Islet of Langerhans (tissue), 1 donor: ENCODE results near the gene RSPRY1.
"Not testable (repeated sequence)": the region's sequence is repeated elsewhere in the genome, so short reads cannot be mapped to it uniquely, and the experiment has no call there.

ENCODE experiments used
- FAIRE-seq: peaks from one replicate; lab custom pipeline; 2011; peaks lifted over from hg19 to GRCh38; lab: Jason Lieb, UNC

The RSPRY1 gene

GRCh38 chr16:57256601-57257395 lies 70.7 kb downstream of the RSPRY1 start:
- no peak for FAIRE-seq

DNA sequence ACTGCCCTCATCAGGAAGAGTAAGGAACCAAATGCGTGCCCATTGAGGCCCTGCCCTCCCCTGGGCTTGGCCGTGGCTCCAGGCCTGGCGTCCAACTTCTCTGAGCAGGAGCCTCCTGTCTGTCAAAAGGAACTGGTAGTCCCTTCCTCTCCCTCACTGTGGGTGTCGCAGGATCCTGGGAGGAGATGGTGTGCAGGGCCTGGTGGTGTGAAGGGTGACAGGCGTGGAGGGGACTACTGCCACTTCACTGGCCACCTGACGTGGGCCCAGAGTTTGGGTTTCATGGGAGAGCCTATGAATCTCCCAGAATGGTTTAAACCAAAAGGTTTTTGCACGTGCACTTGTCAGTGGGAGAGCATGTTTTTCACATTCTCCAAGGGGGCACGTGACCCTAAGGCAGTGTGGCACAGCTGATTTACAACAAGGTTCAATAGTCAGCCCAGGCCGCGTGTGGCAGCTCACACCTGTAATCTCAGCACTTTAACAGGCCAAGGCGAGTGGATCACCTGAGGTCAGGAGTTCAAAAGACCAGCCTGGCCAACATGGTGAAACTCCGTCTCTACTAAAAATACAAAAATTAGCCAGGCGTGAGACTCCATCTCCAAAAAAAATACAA lies 71.4 kb downstream of the RSPRY1 start:
- no peak for FAIRE-seq

- FAIRE-seq, result no peak
Measured at GRCh38 chr16:57258226-57258909, 72.2 kb downstream of the RSPRY1 start.

DNA sequence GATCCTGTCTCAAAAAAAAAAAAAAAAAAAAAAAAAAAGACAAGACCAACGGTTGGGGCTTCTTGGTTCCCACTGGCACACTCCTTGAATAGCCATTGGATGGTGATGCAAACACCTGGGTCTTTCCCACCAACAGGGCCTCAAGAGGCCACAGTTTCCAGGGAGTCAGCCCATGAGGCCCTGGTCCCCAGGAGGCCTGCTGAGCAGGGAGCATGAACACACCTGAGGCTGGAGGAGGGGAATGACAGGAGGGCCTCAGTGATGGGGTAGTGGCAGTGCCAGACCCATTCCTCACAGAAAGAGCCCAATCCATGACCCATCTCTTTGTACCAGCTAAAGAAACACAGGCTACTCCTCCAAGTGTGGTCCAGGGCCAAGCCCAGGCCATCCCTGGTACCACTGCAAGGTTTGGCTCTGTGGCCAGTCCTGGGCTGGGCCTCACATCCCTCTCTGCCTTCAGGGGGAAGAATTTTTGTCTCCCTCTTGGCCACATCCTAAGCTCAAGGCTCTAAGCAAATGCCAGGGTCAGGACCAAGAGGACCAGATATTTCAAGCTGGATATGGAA lies 72.9 kb downstream of the RSPRY1 start:
- FAIRE-seq, result no peak

GRCh38 chr16:57260294-57260929 lies 74.3 kb downstream of the RSPRY1 start:
- no peak for FAIRE-seq

DNA sequence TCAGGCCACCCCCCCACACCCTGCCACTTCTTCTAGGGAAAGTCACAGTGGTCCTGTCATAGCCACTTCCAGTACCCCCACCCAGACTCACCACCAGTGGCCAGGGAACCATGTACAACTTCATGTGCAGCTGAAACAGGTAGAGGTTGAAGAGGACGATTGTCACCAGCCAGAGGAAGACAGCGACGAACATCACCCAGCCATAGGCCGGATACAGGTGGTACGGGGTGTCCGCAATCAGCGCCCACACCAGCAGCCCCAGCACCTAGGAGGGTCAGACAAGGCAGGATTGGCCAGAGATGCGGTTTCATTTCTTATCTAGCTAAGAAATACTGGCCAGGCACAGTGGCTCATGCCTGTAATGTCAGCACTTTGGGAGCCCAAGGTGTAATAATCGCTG lies 75.7 kb downstream of the RSPRY1 start:
- FAIRE-seq, result no peak

GRCh38 chr16:57262841-57263540 lies 76.9 kb downstream of the RSPRY1 start:
- no peak for FAIRE-seq

DNA sequence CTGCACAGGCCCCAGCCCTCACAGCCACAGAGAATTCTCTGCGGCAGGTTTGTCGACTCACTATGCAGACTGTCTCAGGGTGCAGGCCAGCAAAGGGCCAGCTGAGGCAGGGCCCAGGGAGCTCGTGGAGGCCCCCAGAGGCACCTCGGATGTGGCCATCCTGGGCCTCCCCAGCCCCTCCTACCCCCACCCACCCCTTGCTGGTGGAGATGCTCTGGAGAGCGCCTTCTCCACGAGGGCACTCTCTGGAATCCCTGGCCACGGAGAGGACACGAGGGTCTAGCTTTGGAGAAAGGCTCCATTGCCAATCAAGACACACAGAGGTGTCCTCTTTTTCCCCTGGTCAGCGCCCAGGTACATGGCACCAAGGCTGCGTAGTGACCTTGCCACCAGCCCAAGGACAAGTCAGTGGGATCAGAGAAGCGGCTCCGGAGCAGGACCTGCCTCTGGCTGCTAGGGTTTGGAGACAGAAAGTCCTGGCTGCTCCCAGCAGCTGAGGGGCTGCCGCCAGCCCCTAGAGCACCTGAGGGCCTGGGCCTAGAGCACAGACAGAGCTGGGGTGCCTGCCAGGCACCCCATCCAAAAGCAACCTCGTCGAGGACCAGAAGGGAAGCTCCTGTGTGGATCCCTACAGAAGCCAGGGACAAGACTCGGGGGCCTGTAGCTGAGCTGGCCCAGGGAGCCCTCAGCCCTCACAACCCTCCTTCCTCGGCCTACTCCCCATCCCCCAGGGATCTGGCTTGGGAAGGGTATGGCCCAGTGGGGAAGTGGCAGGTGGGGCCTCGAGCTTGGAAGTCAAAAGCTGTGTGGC lies 77.6 kb downstream of the RSPRY1 start:
- FAIRE-seq, result no peak

- no peak for FAIRE-seq
Measured at GRCh38 chr16:57264381-57264780, 78.3 kb downstream of the RSPRY1 start.

GRCh38 chr16:57264950-57265371 lies 78.8 kb downstream of the RSPRY1 start:
- FAIRE-seq, result no peak

- no peak for FAIRE-seq
Measured at GRCh38 chr16:57265850-57266530, 79.9 kb downstream of the RSPRY1 start.

DNA sequence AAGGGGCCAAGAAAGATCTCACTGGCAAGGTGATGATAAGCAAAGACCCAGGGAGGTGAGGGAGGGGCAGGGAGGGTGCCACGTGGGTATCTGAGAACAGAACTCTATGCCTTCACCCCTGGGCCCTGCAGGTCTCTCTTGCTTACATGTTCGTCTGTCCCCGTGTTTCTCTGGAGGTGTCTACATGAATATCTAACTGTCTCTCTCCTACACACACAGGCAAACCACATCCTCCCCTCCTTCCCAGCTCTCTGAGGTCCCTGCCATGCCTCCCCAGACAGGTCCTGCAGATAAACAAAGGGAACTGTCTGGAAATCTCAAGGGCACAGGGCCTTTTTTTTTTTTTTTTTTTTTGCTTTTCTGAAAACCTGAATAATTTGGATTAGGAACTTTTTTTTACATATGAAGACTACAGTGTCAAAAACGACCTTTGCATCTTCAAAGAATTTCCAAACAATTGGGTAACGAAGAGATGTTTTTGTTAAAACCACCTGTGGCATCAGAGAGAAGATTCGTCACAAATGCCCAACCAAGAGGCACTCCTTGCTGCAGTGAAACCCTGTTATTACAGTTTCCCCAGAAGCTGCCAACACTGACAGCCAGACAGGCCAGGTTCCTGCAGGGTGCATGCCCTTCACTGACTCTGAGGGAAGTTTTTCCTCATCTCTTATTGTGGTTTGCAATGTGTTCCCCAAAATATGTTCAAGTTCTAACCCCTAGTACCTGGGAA lies 80.6 kb downstream of the RSPRY1 start:
- no peak for FAIRE-seq

DNA sequence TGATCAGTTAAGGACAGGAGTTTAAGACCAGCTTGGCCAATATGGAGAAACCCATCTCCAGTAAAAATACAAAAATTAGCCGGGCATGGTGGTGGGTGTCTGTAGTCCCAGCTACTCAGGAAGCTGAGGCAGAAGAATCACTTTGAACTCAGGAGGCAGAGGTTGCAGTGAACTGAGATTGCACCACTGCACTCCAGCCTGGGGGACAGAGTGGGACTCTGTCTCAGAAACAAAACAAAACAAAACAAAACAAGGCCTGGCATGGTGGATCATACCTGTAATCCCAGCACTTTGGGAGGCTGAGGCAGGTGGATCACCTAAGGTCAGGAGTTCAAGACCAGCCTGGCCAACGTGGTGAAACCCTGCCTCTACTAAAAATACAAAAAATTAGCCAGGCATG lies 81.2 kb downstream of the RSPRY1 start:
- not testable (repeated sequence) for FAIRE-seq

- no peak for FAIRE-seq
Measured at GRCh38 chr16:57268804-57269800, 83.0 kb downstream of the RSPRY1 start.

DNA sequence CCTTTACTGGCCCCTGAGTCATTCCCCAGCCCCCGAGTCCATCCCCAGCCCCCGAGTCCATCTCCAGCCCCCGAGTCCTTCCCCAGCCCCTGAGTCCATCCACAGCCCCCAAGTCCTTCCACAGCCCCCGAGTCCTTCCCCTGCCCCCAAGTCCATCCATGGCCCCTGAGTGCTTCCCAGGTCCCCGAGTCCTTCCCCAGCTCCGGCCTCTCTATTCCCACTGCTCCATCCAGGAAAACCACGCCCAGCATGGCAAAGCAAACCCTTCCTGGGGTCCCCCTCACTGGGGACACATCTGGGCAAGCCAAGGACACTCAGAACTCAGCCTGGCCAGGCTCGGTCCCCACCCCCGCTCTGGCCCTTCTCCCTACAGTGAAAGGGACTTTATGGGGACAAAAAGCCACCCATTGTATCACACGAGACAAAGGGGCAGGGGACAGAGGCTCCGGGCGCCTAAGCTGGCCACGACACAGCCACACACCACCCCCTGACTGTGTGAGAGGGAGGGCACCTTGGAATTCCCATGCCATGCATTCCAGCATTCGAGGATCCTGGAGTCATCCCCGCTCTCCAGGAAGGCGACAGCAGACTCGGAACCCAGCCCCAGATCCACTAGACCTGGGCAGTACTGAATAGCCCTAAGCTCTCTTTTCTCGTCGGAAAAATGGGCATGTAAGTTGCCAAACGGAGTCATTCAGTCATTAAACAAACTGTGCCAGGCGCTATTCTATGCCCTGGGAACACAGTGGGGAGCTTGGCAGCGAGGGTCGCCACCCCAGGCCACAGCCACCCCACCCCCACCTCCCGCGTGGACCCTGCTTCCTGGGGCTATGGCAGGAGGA lies 84.3 kb downstream of the RSPRY1 start:
- FAIRE-seq, result no peak

- no peak for FAIRE-seq
Measured at GRCh38 chr16:57271063-57271345, 84.9 kb downstream of the RSPRY1 start.

DNA sequence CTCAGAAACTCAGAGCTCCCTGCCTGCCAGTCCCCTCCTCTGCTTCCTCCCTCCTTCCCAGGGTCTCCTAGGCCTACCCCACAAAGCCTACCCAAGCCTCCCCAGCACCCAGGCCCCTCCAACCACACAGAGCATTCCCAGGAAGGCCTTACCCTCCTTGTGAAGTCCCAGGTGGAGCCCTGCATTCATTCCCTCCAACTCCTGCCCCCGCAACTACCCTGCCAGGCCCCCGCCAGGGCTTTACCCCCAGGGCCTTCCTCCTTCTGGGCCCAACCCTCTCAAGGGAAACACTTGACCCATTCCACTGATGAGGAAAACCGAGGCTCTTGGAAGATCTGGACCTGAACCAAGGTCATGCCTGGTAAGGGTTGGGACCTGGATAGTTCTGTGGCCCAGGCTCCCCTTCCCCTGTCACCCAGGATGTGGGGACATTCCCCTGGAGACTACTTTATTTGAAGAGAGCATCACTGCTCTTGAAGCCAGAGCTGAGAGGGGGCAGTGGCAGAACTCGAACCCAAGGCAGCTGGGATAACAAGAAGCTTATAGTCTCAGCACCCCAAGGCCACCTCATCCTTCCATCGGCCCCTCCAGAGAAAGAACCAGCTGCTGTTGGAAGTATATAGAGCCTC lies 85.9 kb downstream of the RSPRY1 start:
- no peak for FAIRE-seq
